NCI-H1092 treated with DMSO at 0.1 percent for 48 hours (cell line): ENCODE measurements around the gene CMIP.

ENCODE experiments used
- DNase-seq: peaks from one replicate; lab custom pipeline; 2025; lab: John Stamatoyannopoulos, UW

Gene CMIP

GRCh38 chr16:81607006-81607405 is 162.4 kb downstream of the CMIP start:
- DNase-seq: no peak

- DNase-seq: no peak
Measured at GRCh38 chr16:81607805-81608522, 163.4 kb downstream of the CMIP start.

GRCh38 chr16:81608523-81609209 is 164.1 kb downstream of the CMIP start:
- no peak for DNase-seq

- no peak for DNase-seq
Measured at GRCh38 chr16:81609323-81609892, 164.8 kb downstream of the CMIP start.

- no peak for DNase-seq
Measured at GRCh38 chr16:81610144-81610842, 165.7 kb downstream of the CMIP start.

GRCh38 chr16:81610936-81611335 is 166.3 kb downstream of the CMIP start:
- DNase-seq: no peak

GRCh38 chr16:81611721-81612120 is 167.1 kb downstream of the CMIP start:
- no peak for DNase-seq

- no peak for DNase-seq
Measured at GRCh38 chr16:81612351-81613163, 167.9 kb downstream of the CMIP start.

- no peak for DNase-seq
Measured at GRCh38 chr16:81614171-81614570, 169.6 kb downstream of the CMIP start.

- no peak for DNase-seq
Measured at GRCh38 chr16:81614654-81615359, 170.2 kb downstream of the CMIP start.

GRCh38 chr16:81615411-81615810 is 170.8 kb downstream of the CMIP start:
- no peak for DNase-seq

- DNase-seq: no peak
Measured at GRCh38 chr16:81615833-81616232, 171.2 kb downstream of the CMIP start.

GRCh38 chr16:81616321-81617020 is 171.9 kb downstream of the CMIP start:
- no peak for DNase-seq

GRCh38 chr16:81617021-81617346 is 172.4 kb downstream of the CMIP start:
- no peak for DNase-seq

GRCh38 chr16:81618187-81618586 is 173.6 kb downstream of the CMIP start:
- no peak for DNase-seq

- DNase-seq: peak; percentile 73
Measured at GRCh38 chr16:81618661-81619060, 174.1 kb downstream of the CMIP start.

GRCh38 chr16:81620029-81620428 is 175.4 kb downstream of the CMIP start:
- DNase-seq: no peak

GRCh38 chr16:81620796-81621195 is 176.2 kb downstream of the CMIP start:
- no peak for DNase-seq

- DNase-seq: no peak
Measured at GRCh38 chr16:81621496-81621895, 176.9 kb downstream of the CMIP start.

- DNase-seq: peak; percentile 74
Measured at GRCh38 chr16:81623365-81624102, 178.9 kb downstream of the CMIP start.
